Measurements from ENCODE around the gene PRAF2. TPM values are rescaled to one million over a fixed set of nuclear protein-coding genes. Genes with fewer than 3 reads are reported as not detected.
A peak's percentile ranks its signal among the peaks of the same experiment; 100 is the strongest.

PRAF2 gene
- total RNA-seq, 3 donors from 2014 or later = 5.9 to 18.4 (median 6.6) TPM

DNA sequence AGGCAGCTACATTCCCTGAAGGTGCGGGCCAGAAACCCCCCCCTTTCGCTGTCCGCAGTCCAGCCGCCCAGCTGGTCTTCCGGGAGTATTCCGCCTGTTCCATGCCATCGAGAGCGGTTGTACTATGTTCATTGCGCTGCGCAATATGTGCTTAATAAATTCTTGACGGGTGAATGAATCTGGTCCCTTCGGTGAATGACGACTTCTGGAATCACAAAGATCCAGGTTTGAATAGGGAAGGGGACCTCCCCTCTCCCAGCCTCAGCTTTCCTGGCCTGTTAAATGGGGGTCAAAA, 29.9 kb downstream of the PRAF2 start:
- DNase-seq (ENCODE audit: low spot score in 2 of 2) = no peak
- peak overlapping the region; percentile 73 to 80 for H3K27ac ChIP-seq
- H3K36me3 ChIP-seq = no peaks in the 10 kb centered on the region
- H3K9me3 ChIP-seq = peaks cover 0 to 4% of the 10 kb centered on the region in 2 donors
- no peaks in the 10 kb centered on the region for H3K27me3 ChIP-seq
- intact Hi-C loops (cut with DNase I; ENCODE audit: low total_unique reads) = no loop called here
- peak overlapping the region in 2 of 3 donors; percentile 46 to 71 for H3K4me3 ChIP-seq
- TF ChIP-seq POLR2A (IDR thresholded peaks at IDR 0.05) (no peak), CTCF (IDR thresholded peaks at IDR 0.05) (peak in 1 of 3 donors; percentile 3), POLR2AphosphoS5 (IDR thresholded peaks at IDR 0.05) (peak in 1 of 3 donors; percentile 18)
- peaks cover 0 to 5% of the 10 kb centered on the region in 2 donors for H3K4me1 ChIP-seq

DNA sequence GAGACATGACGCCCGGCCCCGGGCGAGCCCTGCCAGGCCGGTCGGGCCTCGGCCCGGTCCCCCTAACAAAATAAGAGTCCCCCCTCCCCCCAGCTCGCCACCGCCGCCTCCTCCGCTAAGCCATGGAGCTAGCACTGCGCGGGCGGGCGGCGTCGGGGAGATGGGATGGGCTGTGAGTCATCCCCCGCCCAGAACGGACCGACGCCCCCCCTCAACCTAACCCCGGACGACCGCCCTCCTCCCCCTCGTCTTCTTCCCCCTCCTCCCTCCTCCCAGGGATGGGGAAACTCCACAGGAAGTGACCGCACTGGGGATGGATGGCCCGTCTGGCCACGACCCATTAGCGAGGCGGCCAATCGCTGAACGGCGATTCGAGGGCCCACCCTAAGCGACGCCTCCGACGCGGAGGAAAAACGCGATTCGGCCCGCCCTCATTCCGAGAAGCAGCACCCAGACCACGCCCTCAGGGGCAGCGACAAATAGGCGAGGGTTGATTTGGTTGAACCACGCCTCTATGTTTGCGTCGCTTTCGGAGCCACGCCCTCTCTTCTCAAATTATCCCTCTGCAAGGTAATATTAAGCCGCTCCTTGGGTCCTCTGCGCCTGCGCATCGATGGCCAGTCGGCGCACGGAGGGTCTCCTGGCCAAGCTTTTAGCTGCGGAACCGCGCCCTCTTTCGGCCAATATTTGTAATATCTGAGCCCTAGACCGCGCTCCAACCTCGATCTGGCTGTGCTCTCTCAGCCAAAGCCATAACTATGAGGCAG, 30.4 kb downstream of the PRAF2 start, which contains the start of gene TFE3:
TFE3 (minus strand) TSS at position 138 of the 767 bp plus-strand sequence; CDS start at position 7, 131 bp downstream.
- DNase-seq (ENCODE audit: low spot score in 2 of 2) = peak; percentile 96 to 99
- H3K27ac ChIP-seq = peak within 1 kb of the TSS; percentile 98 to 100
- peaks cover 0 to 4% of the 10 kb centered on the region in 2 donors for H3K9me3 ChIP-seq
- H3K4me1 ChIP-seq = peaks cover 0 to 5% of the 10 kb centered on the region in 2 donors
- intact Hi-C loops (cut with DNase I; ENCODE audit: low total_unique reads) = no loop called here
- no peaks in the 10 kb centered on the region for H3K27me3 ChIP-seq
- no peaks in the 10 kb centered on the region for H3K36me3 ChIP-seq
- peak within 1 kb of the TSS; percentile 71 to 91 (median 79) for H3K4me3 ChIP-seq
- TF ChIP-seq CTCF (IDR thresholded peaks at IDR 0.05) (peak in 2 of 3 donors; percentile 45 to 53), POLR2AphosphoS5 (IDR thresholded peaks at IDR 0.05) (peak; percentile 26 to 70 (median 61)), POLR2A (IDR thresholded peaks at IDR 0.05) (peak; percentile 49)

DNA sequence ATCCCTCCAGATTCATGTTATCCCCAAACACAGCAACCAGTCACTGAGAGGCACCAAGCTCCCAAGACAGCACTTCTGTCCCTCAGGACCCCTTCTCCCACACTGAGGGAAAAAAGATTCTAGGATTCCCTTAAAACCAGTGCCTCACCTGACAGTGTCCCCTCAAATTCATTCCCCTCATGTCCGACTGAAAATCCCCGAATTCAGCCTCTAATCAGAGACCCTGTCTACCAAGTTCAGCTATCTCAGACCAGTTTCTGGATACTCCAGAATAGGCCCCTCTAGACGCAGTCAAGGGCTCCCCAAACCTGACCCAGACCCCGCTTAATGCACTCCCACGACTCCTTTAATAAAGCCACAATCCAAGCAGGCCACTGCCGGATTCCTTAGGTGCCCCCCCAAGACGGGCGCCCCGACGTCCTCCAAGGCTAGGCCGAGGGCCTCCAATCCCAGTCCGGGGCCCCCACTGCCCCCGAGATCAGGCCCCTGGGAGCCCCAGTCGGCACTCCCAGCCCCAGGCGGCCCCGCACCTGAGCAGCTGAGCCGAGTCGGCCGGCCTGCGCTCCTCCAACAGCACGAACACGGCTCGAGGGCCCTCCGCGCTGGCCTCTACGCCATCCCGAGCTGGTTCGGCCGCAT, 31.1 kb downstream of the PRAF2 start:
- Histone ChIP-seq H3K27me3 (no peaks in the 10 kb centered on the region), H3K36me3 (no peaks in the 10 kb centered on the region), H3K4me3 (peak overlapping the region; percentile 71 to 91 (median 79)), H3K27ac (peak overlapping the region; percentile 98 to 100), H3K4me1 (peaks cover 0 to 5% of the 10 kb centered on the region in 2 donors), H3K9me3 (peaks cover 0 to 4% of the 10 kb centered on the region in 2 donors)
- TF ChIP-seq POLR2A (IDR thresholded peaks at IDR 0.05) (no peak), POLR2AphosphoS5 (IDR thresholded peaks at IDR 0.05) (no peak), CTCF (IDR thresholded peaks at IDR 0.05) (no peak)
- intact Hi-C loops (cut with DNase I; ENCODE audit: low total_unique reads) = no loop called here
- DNase-seq (ENCODE audit: low spot score in 2 of 2) = no peak

DNA sequence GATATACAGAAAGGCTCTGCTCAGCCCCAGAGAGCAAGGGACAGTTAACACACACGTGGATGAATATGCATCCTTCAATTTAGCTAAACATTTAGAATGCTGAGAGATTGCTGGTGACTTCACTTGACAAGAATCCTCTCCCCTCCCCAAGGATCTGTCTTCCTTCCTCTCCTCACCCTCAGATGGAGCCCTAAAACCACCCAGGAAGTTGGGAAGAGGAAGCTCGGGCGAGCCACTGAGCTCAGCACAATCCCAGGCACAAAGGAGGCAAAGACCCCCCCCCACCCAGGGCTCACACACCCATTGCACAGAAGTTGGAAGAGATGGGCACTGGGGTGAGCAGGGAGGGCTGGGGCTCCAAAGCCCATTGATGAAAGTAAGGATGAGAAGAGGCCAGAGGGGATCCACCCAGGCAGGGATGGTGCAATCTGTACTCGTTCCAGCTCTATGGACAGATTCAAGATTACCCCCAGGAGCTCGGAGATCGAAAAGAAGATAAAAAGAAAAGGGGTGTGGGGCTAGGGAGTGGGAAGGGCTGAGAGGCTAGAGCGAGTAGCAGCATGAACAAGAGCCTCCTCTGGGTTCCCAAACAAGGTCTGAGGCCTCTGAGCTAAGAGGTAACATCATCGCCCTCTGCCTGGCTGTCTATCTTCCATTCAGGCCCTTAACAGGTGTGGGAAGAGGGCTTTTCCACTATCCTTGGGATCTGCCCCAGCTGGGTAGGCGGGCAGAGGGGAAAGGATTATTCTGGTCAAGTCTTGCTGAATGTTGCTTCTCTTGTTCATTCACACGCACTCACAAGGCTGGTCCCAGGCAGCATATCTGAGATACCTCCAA, 31.8 kb downstream of the PRAF2 start:
- H3K36me3 ChIP-seq = no peaks in the 10 kb centered on the region
- H3K27me3 ChIP-seq = no peaks in the 10 kb centered on the region
- intact Hi-C loops (cut with DNase I; ENCODE audit: low total_unique reads) = no loop called here
- no peak for TF ChIP-seq POLR2A (IDR thresholded peaks at IDR 0.05)
- TF ChIP-seq CTCF (IDR thresholded peaks at IDR 0.05) = no peak
- TF ChIP-seq POLR2AphosphoS5 (IDR thresholded peaks at IDR 0.05) = no peak
- peak overlapping the region; percentile 71 to 91 (median 79) for H3K4me3 ChIP-seq
- peaks cover 0 to 4% of the 10 kb centered on the region in 2 donors for H3K9me3 ChIP-seq
- peak overlapping the region; percentile 98 to 100 for H3K27ac ChIP-seq
- no peak for DNase-seq (ENCODE audit: low spot score in 2 of 2)
- peaks cover 0 to 5% of the 10 kb centered on the region in 2 donors for H3K4me1 ChIP-seq
